ENCODE measurements around the gene LINGO4.

LINGO4 gene

GRCh38 chr1:151822404-151822803, 17.2 kb upstream of the LINGO4 start:
- Histone ChIP-seq H3K27ac (ENCODE audit: low read depth, low read length) (no peak overlapping the region), H3K79me2 (ENCODE audit: control insufficient read depth, low read length) (no peaks in the 10 kb centered on the region), H3K27me3 (ENCODE audit: control insufficient read depth, low read length) (peaks cover 13% of the 10 kb centered on the region), H3K9me2 (replicated peaks; ENCODE audit: control insufficient read depth, low read length) (no peaks in the 10 kb centered on the region), H3K9me3 (ENCODE audit: control insufficient read depth, insufficient read depth, low read length) (no peaks in the 10 kb centered on the region), H4K20me1 (ENCODE audit: control insufficient read depth, insufficient read depth, low read depth, low read length) (no peaks in the 10 kb centered on the region), H3K36me3 (ENCODE audit: control insufficient read depth, low read length) (no peaks in the 10 kb centered on the region), H3K4me3 (ENCODE audit: low read length) (no peak overlapping the region), H3K4me1 (ENCODE audit: control insufficient read depth, low read length) (peaks cover 3% of the 10 kb centered on the region; the same call in 1 of the 2 replicates), H3F3A (ENCODE audit: control insufficient read depth, insufficient read depth) (no peaks in the 10 kb centered on the region), H3K4me2 (ENCODE audit: low read length) (no peak overlapping the region)
- TF ChIP-seq EZH2phosphoT487 (IDR thresholded peaks at IDR 0.05; ENCODE audit: borderline replicate concordance, low read length) (no peak), CTCF (IDR thresholded peaks at IDR 0.05; ENCODE audit: low read depth, low read length, poor library complexity, severe bottlenecking) (no peak)

DNA sequence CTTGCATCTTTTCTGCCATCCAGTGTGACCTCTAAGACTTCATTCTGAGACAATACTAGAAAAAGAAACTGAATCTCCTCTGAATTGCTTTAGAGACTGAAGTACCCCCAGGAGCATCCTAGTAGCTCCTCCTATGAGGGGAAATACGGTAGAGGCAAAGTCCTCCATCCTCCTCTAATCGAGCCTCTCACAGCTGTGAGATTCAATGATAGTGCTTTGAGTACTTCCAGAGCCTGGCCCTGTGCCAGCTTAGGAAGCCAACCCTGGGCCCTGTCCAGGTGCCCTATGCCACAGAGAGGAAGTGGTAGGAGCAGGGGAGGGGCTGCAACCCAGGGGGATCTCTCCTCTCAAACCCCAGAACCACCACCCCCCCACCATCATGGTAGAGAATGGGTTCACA, 15.7 kb upstream of the LINGO4 start:
- H3K27me3 ChIP-seq (ENCODE audit: control insufficient read depth, low read length), result peaks cover 16% of the 10 kb centered on the region
- TF ChIP-seq CTCF (IDR thresholded peaks at IDR 0.05; ENCODE audit: low read depth, low read length, poor library complexity, severe bottlenecking), result no peak
- no peak for TF ChIP-seq EZH2phosphoT487 (IDR thresholded peaks at IDR 0.05; ENCODE audit: borderline replicate concordance, low read length)
- H3K4me3 ChIP-seq (ENCODE audit: low read length), result no peak overlapping the region
- no peak overlapping the region for H3K4me2 ChIP-seq (ENCODE audit: low read length)
- no peaks in the 10 kb centered on the region for H3K9me2 ChIP-seq (replicated peaks; ENCODE audit: control insufficient read depth, low read length)
- H4K20me1 ChIP-seq (ENCODE audit: control insufficient read depth, insufficient read depth, low read depth, low read length), result no peaks in the 10 kb centered on the region
- no peak overlapping the region for H3K27ac ChIP-seq (ENCODE audit: low read depth, low read length)
- no peaks in the 10 kb centered on the region for H3F3A ChIP-seq (ENCODE audit: control insufficient read depth, insufficient read depth)
- no peaks in the 10 kb centered on the region for H3K9me3 ChIP-seq (ENCODE audit: control insufficient read depth, insufficient read depth, low read length)
- H3K36me3 ChIP-seq (ENCODE audit: control insufficient read depth, low read length), result no peaks in the 10 kb centered on the region
- H3K4me1 ChIP-seq (ENCODE audit: control insufficient read depth, low read length), result peaks cover 3% of the 10 kb centered on the region; the same call in 1 of the 2 replicates
- H3K79me2 ChIP-seq (ENCODE audit: control insufficient read depth, low read length), result no peaks in the 10 kb centered on the region

GRCh38 chr1:151819976-151820623, 14.9 kb upstream of the LINGO4 start:
- TF ChIP-seq CTCF (IDR thresholded peaks at IDR 0.05; ENCODE audit: low read depth, low read length, poor library complexity, severe bottlenecking) (no peak), EZH2phosphoT487 (IDR thresholded peaks at IDR 0.05; ENCODE audit: borderline replicate concordance, low read length) (no peak)
- peaks cover 3% of the 10 kb centered on the region; the same call in 1 of the 2 replicates for H3K4me1 ChIP-seq (ENCODE audit: control insufficient read depth, low read length)
- no peaks in the 10 kb centered on the region for H3K79me2 ChIP-seq (ENCODE audit: control insufficient read depth, low read length)
- no peak overlapping the region for H3K27ac ChIP-seq (ENCODE audit: low read depth, low read length)
- H3K27me3 ChIP-seq (ENCODE audit: control insufficient read depth, low read length), result peaks cover 16% of the 10 kb centered on the region
- no peak overlapping the region for H3K4me3 ChIP-seq (ENCODE audit: low read length)
- no peaks in the 10 kb centered on the region for H3K9me3 ChIP-seq (ENCODE audit: control insufficient read depth, insufficient read depth, low read length)
- H3K4me2 ChIP-seq (ENCODE audit: low read length), result no peak overlapping the region
- H3F3A ChIP-seq (ENCODE audit: control insufficient read depth, insufficient read depth), result no peaks in the 10 kb centered on the region
- H3K9me2 ChIP-seq (replicated peaks; ENCODE audit: control insufficient read depth, low read length), result no peaks in the 10 kb centered on the region
- no peaks in the 10 kb centered on the region for H4K20me1 ChIP-seq (ENCODE audit: control insufficient read depth, insufficient read depth, low read depth, low read length)
- H3K36me3 ChIP-seq (ENCODE audit: control insufficient read depth, low read length), result no peaks in the 10 kb centered on the region
